HG03521 (cell line): ENCODE data around the gene C5orf63.
"Not testable (repeated sequence)": the region's sequence is repeated elsewhere in the genome, so short reads cannot be mapped to it uniquely, and the experiment has no call there.

ENCODE experiments used
- ATAC-seq: cut with Tn5 transposase; IDR thresholded peaks from one replicate; pipeline ENCODE4 v1.9.1; 2021; ENCODE audit warnings: mild to moderate bottlenecking, moderate library complexity; ENCODE audit not compliant: unreplicated experiment

Gene C5orf63

GRCh38 chr5:127076315-127077129 is 3.2 kb upstream of the C5orf63 start:
- ATAC-seq, result no peak

DNA sequence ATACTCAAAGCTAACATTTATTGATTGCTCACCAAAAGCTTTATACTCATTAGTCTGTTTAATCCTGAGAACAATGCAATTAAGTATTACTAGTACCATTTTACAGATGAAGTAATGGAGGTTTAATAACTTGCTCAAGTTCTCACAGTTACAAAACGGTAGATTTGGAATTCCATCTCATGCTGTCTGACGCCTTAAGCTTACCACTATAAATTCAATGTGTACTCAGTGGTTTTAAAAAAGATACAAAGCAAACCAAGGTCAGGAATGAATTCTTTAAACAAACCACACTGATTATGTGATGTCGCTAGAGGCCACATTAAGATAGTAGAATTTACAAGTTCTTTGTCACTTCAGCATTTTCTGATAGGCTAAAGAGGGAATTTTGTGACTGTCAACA is 1.2 kb upstream of the C5orf63 start:
- no peak for ATAC-seq

DNA sequence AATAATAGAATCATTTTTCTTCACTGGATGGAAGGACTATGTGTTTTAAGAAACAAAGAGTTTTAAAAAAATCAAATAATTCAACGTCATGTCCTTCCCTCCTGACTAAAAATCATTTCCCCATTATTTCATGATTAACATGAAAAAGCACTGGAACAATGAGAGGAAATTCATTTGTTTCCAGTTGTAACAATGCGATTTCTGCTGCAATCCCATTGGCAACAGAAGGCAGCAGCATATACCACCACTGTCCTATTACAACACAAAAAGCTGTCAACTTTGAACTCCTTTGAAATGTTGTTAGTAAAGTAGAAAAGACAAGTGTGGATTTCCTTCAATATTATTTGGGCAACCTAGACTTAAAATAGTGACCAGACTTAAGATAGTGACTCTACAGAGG is 3.1 kb downstream of the C5orf63 start:
- no peak for ATAC-seq

DNA sequence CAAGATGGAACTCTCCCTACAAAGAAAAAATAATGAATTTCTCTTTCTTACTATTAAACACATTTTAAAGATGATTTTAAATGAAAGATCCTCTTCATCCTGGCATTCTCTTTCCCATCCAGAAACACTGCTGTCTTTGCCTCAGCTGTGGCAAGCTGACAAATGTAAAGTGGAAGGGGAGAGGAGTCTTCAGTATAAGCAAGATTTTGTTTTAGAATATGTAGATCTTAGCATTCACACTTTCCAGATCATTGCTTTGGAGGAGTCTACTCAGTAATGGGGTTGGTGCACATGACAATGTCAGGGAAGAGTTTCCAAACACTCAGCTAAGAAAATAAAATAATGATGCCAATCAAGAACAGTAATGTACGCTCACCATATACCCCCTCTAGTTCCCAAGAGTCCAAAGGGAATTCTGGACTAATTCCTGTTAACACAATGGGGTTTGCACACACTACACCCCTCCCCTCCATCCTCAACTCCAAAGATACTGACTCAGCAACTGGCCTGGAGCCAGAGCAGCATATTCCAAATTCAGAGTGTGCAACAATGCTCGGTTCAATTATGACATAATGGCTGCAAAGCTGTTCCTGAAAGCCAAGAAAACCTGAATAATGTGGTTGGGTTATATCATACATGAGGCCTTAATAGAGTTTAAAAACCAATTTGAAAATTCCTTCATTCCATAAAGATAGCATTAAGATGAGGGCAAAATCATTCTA is 4.6 kb downstream of the C5orf63 start:
- no peak for ATAC-seq

- no peak for ATAC-seq
Measured at GRCh38 chr5:127066721-127067120, 6.6 kb downstream of the C5orf63 start.

DNA sequence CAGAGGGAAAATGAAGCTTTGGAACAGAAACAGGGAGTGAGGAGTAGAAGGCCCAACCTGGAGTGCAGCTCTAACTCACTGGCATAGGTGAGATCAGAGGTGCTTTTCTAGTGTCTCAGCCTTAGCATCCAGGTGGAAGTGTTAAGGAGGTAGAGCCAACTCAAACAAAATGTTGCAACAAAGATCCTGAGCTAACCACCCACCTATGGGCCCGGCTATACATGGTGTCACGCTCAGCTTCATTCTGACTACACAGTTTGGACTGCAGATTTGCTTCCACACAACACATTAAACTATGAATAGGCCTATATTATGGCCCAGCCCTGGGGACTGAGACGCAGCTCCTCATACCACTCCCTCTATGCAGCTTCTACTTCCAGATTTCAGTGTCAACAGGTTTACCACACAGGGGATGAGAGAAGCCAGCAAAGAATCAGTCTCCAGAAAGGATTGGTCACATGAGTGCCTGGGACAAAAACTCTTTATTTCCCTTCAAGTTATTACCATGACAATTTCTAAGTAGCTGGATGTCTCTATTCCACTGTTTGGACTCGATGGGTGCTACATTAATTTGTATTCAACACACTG is 9.0 kb downstream of the C5orf63 start:
- no peak for ATAC-seq

DNA sequence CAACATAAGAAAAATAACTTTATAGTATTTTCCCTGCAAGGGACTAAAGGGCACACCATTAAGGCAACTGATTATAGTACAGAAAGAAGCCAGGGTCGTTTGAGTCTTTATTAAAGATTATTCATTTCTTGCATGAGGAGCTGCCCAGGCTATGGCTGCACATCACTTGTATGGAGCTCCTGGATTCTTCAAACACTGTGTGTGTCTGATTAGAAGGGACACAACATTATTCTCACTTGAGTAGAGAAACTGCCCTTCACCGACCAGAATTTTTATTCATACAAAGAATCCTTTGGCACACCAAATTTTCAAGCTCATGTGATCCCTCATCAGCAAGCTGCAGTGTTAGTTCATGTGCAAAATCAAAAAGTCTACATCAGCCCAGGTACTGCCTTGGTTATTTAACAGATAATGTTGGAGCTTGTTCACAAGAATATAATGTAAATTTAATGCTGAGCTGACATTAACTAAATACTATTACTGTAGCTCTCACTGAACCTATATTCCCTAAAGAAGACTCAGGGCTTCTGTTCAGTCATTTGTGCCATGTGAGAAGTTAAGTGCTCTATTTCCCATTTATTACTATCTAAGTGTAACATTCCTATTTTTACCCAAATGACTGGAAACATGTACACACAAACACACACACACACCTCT is 9.9 kb downstream of the C5orf63 start:
- no peak for ATAC-seq

GRCh38 chr5:127061956-127062355 is 11.3 kb downstream of the C5orf63 start:
- ATAC-seq, result no peak

GRCh38 chr5:127061537-127061936 is 11.8 kb downstream of the C5orf63 start:
- no peak for ATAC-seq

- ATAC-seq, result no peak
Measured at GRCh38 chr5:127060470-127060985, 12.8 kb downstream of the C5orf63 start.

DNA sequence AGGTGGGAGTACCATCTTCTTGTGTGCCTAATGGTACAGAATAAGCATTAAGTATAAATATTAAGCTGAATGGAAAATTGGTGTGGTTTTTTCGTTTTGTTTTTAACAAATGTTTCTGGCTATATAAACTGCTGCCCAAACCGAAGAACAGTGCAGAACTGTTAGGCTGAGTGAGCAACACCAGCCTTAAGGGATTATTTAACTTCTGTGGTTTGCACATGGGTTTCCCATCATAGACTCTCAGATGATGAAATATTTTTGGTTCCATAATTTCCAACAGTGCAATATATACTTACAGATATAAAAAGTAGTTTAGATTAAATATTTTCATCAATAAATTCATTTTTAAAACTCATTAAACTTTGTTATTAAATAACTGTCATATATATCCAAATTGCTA is 16.4 kb downstream of the C5orf63 start:
- no peak for ATAC-seq

GRCh38 chr5:127055880-127056653 is 17.2 kb downstream of the C5orf63 start:
- ATAC-seq, result no peak

DNA sequence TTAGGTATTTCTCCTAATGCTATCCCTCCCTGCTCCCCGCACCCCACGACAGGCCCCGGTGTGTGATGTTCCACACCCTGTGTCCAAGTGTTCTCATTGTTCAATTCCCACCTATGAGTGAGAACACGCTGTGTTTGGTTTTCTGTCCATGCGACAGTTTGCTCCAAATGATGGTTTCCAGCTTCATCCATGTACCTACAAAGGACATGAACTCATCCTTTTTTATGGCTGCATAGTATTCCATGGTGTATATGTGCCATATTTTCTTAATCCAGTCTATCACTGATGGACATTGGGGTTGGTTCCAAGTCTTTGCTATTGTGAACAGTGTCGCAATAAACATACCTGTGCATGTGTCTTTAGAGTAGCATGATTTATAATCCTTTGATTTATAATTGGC is 19.8 kb downstream of the C5orf63 start:
- not testable (repeated sequence) for ATAC-seq

DNA sequence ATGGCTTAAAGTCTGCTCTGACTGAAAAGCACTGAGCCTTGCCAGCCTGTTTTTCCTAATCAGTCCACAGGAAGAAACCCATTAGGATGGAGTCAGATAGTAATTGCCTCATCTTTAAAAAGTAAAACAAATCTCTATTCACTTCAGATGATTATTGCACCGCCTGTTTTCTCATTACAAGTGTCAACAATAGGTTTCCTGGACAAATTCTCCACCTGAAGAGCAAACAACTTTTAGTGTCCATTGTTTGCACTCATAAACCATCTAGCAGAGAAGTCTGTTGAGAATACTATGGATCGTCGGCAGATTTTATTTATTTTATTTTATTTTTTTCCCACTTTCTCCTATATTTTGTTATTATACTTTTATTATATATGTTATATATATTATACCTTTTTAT is 20.3 kb downstream of the C5orf63 start:
- ATAC-seq, result no peak

GRCh38 chr5:127051591-127051990 is 21.7 kb downstream of the C5orf63 start:
- no peak for ATAC-seq

DNA sequence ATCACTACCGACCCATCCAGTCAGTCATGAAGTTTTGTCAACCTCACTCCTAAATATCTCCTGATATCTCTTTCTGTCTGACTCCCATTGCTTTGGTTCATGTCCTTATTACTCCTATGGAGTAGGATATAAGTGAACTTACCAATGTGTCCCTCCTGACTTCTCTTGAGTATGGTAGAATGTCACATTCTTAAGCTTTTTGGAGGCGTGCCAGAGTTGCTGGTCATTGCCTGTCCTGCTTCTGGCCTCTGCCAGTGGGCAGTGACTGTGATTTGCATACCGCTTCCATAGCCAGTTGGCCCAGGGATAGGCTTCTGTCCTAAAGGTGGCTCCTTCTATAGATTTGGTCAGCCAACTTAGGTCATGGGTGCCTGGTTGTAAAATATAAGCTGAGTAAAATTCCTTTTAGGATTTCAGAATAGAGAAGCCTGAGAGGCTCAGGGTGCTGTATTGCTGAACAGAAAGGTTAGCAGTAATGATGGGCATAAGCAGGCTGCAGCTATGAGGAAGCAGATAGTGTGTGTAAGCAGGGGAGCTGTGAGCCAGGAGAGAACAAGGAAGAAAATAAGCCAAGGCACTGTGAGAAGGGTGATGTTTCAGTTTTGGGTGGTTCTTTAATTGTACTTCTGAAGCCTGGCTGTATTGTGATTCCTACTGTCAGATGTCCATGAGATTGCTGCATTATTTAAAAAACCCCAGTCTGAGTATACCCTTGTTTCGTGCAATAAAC is 26.8 kb downstream of the C5orf63 start:
- ATAC-seq, result no peak

GRCh38 chr5:127042593-127042992 is 30.7 kb downstream of the C5orf63 start:
- ATAC-seq, result no peak

DNA sequence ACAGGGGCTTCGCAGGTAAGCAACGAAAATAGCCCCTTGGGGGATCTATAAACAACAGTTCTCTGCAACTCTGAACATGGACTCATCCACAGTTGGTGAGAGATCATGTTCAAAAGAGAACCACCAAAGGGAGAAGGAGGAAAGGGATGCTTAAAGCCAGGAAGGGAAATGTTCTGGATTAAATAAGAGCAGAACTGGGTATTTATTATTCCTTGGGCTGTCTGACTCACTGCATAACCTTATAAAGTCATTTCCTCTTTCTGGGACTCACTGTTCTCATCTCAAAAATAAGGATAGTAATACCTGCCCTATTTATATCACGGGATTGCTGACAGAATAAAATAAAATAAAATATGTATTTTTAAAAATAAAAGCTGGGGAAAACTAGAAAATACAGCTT is 31.7 kb downstream of the C5orf63 start:
- no peak for ATAC-seq

DNA sequence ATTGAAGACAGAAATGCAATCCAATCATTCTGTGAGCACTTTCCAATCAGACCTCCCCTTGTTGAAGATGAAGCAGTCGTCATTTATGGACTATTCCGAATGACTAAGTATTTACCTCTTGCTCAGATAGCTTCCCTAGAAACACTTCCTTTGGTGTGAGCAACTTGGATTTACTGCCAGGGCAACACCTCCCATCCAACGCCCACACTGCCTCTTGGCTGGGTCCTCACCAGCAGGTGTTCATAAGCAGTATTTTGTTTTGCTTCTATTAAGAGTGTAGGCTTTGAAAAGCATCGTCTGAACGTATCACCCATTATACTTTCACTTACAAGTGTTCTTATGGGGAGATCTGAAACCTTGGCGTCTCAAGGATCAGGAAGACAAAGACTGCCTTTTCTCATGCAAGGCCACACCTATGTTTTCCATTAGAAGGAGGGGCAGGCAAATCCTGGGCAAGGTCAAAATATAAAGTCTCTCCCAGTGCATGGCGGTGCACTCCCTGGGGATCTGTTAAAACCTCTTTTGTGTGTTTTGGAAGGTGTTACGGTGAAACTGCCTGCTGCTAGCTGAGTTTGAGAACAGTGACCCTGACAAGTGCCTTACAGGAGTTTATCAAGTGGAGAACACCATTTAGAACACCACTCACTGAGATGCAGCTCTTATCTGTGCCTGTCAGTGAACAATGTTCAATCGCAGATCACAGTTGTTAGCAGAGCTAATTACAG is 32.3 kb downstream of the C5orf63 start:
- no peak for ATAC-seq
